Epithelial cell of proximal tubule (primary cell): Measurements from ENCODE around the gene CCDC85C. TPM values are rescaled to one million over a fixed set of nuclear protein-coding genes. Genes with fewer than 3 reads are reported as not detected.
A peak's percentile ranks its signal among the peaks of the same experiment; 100 is the strongest.

ENCODE experiments used
- DNase-seq: peaks from one replicate; pipeline ENCODE4 v3.0.0-alpha.2; 2011; ENCODE audit warnings: low read depth
- H3K4me3 ChIP-seq: 2 replicates; pipeline ENCODE4 v1.5.1; 2011; ENCODE audit warnings: low read depth, mild to moderate bottlenecking, low read length
- total RNA-seq: library from RNA; depleted of rRNA; stranded (reverse); fragments of >200 nt; gene quantifications from 2 replicates; pipeline ENCODE4 v1.2.3, GENCODE V29; 2015
- TF ChIP-seq, protein P1 (sequence below): conservative IDR thresholded peaks from 2 replicates; pipeline ENCODE4 v1.5.1; 2012; ENCODE audit warnings: low read depth, mild to moderate bottlenecking, low read length

Gene CCDC85C
- total RNA-seq, 1 donor from 2014 or later = 29.6 TPM

DNA sequence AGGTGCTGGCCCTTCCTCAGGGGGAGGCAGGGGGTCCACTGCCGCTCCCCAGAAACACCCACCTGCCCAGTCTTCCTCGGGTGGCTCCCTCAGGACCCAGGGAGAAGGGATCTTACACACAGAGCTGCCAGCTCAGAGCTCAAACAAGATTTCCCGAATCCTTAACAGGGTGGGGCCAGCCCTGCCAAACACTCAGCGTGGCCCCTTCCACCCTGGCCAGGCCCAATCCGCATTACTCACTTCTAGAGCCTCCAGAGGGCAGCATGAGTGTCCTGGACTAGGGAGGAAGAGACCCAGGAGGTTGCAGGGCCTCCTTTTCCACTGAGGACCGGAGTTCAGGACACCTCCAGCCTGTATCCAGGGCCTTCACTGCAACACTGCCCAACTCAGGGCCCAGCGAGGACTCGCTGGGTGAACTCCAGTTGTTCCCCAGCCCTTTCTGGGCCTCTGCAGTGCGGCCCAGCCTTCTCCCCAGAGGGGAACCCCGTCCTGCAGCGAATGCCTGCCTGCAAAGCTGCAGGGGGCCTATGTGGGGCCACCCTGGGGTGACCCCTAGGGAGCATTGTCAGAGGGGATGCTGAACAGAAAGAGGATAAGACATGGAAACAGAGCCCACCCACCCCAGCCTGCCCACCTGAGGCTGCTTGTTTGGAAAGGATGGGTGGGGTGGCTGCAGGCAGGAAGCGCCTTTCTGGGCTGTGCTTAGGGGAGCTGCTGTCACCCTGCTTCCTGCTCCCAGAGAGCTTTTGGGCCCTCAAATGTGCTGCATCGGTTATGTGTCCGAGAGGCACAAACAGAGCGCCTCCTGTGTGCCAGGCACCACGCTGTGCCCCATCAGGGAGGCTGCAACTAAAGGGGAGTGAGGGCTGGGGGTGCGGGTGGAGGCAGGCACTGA is 79.0 kb downstream of the CCDC85C start:
- DNase-seq = no peak
- TF ChIP-seq, protein P1, sequence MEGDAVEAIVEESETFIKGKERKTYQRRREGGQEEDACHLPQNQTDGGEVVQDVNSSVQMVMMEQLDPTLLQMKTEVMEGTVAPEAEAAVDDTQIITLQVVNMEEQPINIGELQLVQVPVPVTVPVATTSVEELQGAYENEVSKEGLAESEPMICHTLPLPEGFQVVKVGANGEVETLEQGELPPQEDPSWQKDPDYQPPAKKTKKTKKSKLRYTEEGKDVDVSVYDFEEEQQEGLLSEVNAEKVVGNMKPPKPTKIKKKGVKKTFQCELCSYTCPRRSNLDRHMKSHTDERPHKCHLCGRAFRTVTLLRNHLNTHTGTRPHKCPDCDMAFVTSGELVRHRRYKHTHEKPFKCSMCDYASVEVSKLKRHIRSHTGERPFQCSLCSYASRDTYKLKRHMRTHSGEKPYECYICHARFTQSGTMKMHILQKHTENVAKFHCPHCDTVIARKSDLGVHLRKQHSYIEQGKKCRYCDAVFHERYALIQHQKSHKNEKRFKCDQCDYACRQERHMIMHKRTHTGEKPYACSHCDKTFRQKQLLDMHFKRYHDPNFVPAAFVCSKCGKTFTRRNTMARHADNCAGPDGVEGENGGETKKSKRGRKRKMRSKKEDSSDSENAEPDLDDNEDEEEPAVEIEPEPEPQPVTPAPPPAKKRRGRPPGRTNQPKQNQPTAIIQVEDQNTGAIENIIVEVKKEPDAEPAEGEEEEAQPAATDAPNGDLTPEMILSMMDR = peak; percentile 35
- no peak overlapping the region for H3K4me3 ChIP-seq

GRCh38 chr14:99524091-99524661 is 79.8 kb downstream of the CCDC85C start:
- H3K4me3 ChIP-seq = no peak overlapping the region
- TF ChIP-seq, protein P1 = no peak
- no peak for DNase-seq

GRCh38 chr14:99523704-99524055 is 80.3 kb downstream of the CCDC85C start:
- H3K4me3 ChIP-seq = no peak overlapping the region
- DNase-seq = no peak
- TF ChIP-seq, protein P1 = no peak

GRCh38 chr14:99522934-99523703 is 80.9 kb downstream of the CCDC85C start:
- no peak for DNase-seq
- TF ChIP-seq, protein P1 = no peak

DNA sequence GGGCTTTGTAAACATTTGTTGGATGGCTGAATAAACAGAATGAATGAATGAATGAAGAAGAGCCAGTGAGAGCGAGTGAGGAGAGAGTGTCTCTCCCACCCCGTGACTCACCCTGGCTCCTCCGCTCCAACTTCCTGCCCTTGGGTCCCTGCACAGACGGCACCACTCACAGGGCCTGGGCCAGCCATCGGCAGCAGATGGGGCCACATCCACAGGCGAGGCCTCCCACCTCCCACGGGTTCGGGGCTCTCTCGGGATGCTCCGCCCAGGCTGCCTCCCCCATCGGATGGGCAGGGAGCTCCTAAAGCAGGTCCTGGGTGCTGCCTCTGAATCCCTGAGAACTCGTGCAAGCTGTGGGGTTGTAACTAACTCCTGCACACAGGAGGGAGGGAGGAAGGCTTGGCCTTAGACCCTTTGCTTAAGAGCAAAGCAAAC is 81.5 kb downstream of the CCDC85C start:
- DNase-seq = no peak
- no peak overlapping the region for H3K4me3 ChIP-seq
- TF ChIP-seq, protein P1 = no peak

More at GRCh38 chr14:99522934-99523703, 80.9 kb downstream of the CCDC85C start:
- H3K4me3 ChIP-seq = no peak overlapping the region

DNA sequence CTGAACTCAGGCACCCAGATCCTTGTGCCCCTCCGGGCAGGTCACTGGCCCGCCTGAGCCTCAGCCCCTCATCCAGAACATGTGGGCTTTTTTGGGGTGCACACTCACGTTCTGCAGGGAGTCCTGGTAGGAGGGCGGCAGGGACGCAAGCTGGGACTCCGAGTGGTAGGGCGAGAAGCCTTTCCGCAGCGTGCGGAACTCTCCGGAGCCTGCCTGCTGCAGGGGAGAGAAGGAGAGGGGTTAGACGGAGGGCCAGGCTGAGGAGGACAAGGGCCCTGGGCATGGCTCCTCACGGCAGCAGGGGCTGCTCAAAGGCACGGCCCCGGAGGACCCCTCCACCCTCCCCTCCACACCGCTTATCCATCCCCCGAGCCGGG is 82.0 kb downstream of the CCDC85C start:
- no peak for DNase-seq
- TF ChIP-seq, protein P1 = no peak
- no peak overlapping the region for H3K4me3 ChIP-seq
